K562 (cell line): ENCODE measurements around the gene FOXO3. TPM values are rescaled to one million over a fixed set of nuclear protein-coding genes. Genes with fewer than 3 reads are reported as not detected.

ENCODE experiments used
- EGR1 ChIP-seq: fragments of 450-650 bp; conservative IDR thresholded peaks from 2 replicates; pipeline ENCODE4 v1.6.1; 2017; ENCODE audit warnings: mild to moderate bottlenecking
- ELF4 ChIP-seq: fragments of 450-650 bp; formaldehyde crosslinking; IDR thresholded peaks from 2 replicates; pipeline ENCODE4 v1.4.0; 2022; ENCODE audit warnings: missing genetic modification characterization
- ETV6 ChIP-seq, 3 experiments: fragments of 150-350 bp in 1 of 3; sonication (generic) in 1 of 3; formaldehyde crosslinking in 1 of 3; IDR thresholded peaks; 2 replicates each; pipeline versions ENCODE4 v1.6.1 to v1.8.0; 2014 to 2022; ENCODE audit warnings: borderline replicate concordance in 2 of 3, low read depth in 2 of 3, antibody characterized with exemption in 1 of 3, low read length in 1 of 3, mild to moderate bottlenecking in 1 of 3, missing genetic modification reagents in 1 of 3
- HMG20A ChIP-seq: fragments of 450-650 bp; formaldehyde crosslinking; conservative IDR thresholded peaks from 2 replicates; pipeline ENCODE4 v1.4.0; 2020; ENCODE audit warnings: mild to moderate bottlenecking, mixed read lengths
- HOXB6 ChIP-seq: fragments of 250-450 bp; sonication (Bioruptor Pico); IDR thresholded peaks from 2 replicates; pipeline ENCODE4 v1.5.1; 2022; ENCODE audit warnings: mild to moderate bottlenecking, borderline replicate concordance
- NCOA2 ChIP-seq, 2 experiments: fragments of 450-650 bp; IDR thresholded peaks; 2 replicates each; pipeline ENCODE4 v1.6.1; 2018; ENCODE audit warnings: mild to moderate bottlenecking in 2 of 2, moderate library complexity in 1 of 2; ENCODE audit not compliant: partially characterized antibody in 2 of 2
- NR2C2 ChIP-seq, 2 experiments: fragments of 200-800 bp in 1 of 2; sonication (Bioruptor generic) in 1 of 2; sonication (generic) in 1 of 2; formaldehyde crosslinking in 1 of 2; IDR thresholded peaks; 2 replicates each; pipeline versions ENCODE4 v1.6.1 to v1.8.0; 2016 to 2022; ENCODE audit warnings: mild to moderate bottlenecking in 1 of 2, missing compliant biosample characterization in 1 of 2, missing genetic modification characterization in 1 of 2, missing genetic modification reagents in 1 of 2
- POLR2H ChIP-seq: IDR thresholded peaks from 2 replicates; pipeline ENCODE4 v1.6.1; 2016; ENCODE audit warnings: missing genetic modification characterization, low read depth, mild to moderate bottlenecking, control low read depth, missing compliant biosample characterization, moderate library complexity
- RAD21 ChIP-seq, 2 experiments: fragments of 250-450 bp in 1 of 2; fragments of 450-650 bp in 1 of 2; sonication (Bioruptor Pico) in 1 of 2; formaldehyde crosslinking in 1 of 2; IDR thresholded peaks in 1 of 2; conservative IDR thresholded peaks in 1 of 2; 2 replicates each; pipeline versions ENCODE4 v1.4.0 to v1.8.0; 2020 to 2022; ENCODE audit warnings: mild to moderate bottlenecking in 2 of 2, moderate library complexity in 1 of 2
- RFX1 ChIP-seq: fragments of 450-650 bp; IDR thresholded peaks from 2 replicates; pipeline ENCODE4 v1.6.1; 2016; ENCODE audit warnings: mild to moderate bottlenecking, moderate library complexity
- SAP30 ChIP-seq: fragments of 200-600 bp; sonication (generic); IDR thresholded peaks from 2 replicates; pipeline ENCODE4 v1.6.1; 2012; ENCODE audit warnings: borderline replicate concordance, low read depth, mild to moderate bottlenecking, moderate library complexity, low read length, control low read depth, inconsistent platforms; ENCODE audit not compliant: insufficient read depth, poor library complexity, severe bottlenecking
- SPI1 ChIP-seq: IDR thresholded peaks from 2 replicates; pipeline ENCODE4 v1.6.1; 2011; ENCODE audit warnings: low read depth, low read length, control low read depth, borderline replicate concordance
- STAG1 ChIP-seq: sonication (generic); formaldehyde crosslinking; IDR thresholded peaks from 2 replicates; pipeline ENCODE4 v1.5.0; 2020; ENCODE audit warnings: missing genetic modification reagents, borderline replicate concordance
- ZC3H4 ChIP-seq: sonication (generic); formaldehyde crosslinking; IDR thresholded peaks from 2 replicates; pipeline ENCODE4 v1.9.0; 2021; ENCODE audit warnings: missing genetic modification reagents, borderline replicate concordance
- ZNF239 ChIP-seq: fragments of 250-450 bp; sonication (Bioruptor Pico); IDR thresholded peaks from 2 replicates; pipeline ENCODE4 v1.4.0; 2020; ENCODE audit warnings: mild to moderate bottlenecking
- ZNF354B ChIP-seq: fragments of 250-450 bp; sonication (Bioruptor Pico); IDR thresholded peaks from 2 replicates; pipeline ENCODE4 v1.4.0; 2020
- ZNF41 ChIP-seq: fragments of 250-450 bp; sonication (Bioruptor Pico); conservative IDR thresholded peaks from 2 replicates; pipeline ENCODE4 v1.4.0; 2020; ENCODE audit warnings: mild to moderate bottlenecking
- polyA plus RNA-seq, 8 experiments: library from polyadenylated mRNA; depleted of rRNA in 4 of 8; stranded (reverse) in 5 of 8; unstranded in 3 of 8; fragments of >200 nt; fragmentation: Nextera tagmentation in 2 of 8; fragmentation: Illumina TruSeq in 1 of 8; extraction: Ambion mirVana in 2 of 8; extraction: Trizol in 1 of 8; gene quantifications; 2 replicates each; pipeline versions ENCODE4 v1.2.1 to v1.2.3, GENCODE V29; 2011 to 2014; ENCODE audit warnings: inconsistent platforms in 1 of 8, missing spikeins in 1 of 8
- total RNA-seq, 7 experiments: library from RNA; depleted of rRNA in 6 of 7; stranded (reverse); fragments of >200 nt in 6 of 7; fragmentation: Illumina TruSeq in 2 of 7; extraction: Trizol in 2 of 7; gene quantifications; 2 replicates each; pipeline versions ENCODE4 v1.2.1 to v1.2.3, GENCODE V29; 2011 to 2021; ENCODE audit warnings: low replicate concordance in 1 of 7
- TF ChIP-seq, protein P1 (sequence below): fragments of 250-450 bp; sonication (Bioruptor Pico); IDR thresholded peaks from 2 replicates; pipeline ENCODE4 v1.5.1; 2021; ENCODE audit warnings: mild to moderate bottlenecking
- TF ChIP-seq, protein P2 (sequence below): fragments of 250-450 bp; sonication (Bioruptor Pico); IDR thresholded peaks from 2 replicates; pipeline ENCODE4 v1.8.0; 2022; ENCODE audit warnings: inconsistent platforms
- TF ChIP-seq, protein P3 (sequence below): fragments of 450-650 bp; formaldehyde crosslinking; IDR thresholded peaks from 2 replicates; pipeline ENCODE4 v1.4.0; 2022; ENCODE audit warnings: mild to moderate bottlenecking, moderate library complexity
- TF ChIP-seq, protein P4 (sequence below): fragments of 250-450 bp; sonication (Bioruptor Pico); IDR thresholded peaks from 2 replicates; pipeline ENCODE4 v1.4.0; 2020; ENCODE audit warnings: borderline replicate concordance

The FOXO3 gene
- total and polyA plus RNA-seq, 9 of the 15 experiments (the other 6 are each of a cell fraction or from before 2014, with no cell fraction given), result 3.0 to 14.6 (median 6.0) TPM

DNA sequence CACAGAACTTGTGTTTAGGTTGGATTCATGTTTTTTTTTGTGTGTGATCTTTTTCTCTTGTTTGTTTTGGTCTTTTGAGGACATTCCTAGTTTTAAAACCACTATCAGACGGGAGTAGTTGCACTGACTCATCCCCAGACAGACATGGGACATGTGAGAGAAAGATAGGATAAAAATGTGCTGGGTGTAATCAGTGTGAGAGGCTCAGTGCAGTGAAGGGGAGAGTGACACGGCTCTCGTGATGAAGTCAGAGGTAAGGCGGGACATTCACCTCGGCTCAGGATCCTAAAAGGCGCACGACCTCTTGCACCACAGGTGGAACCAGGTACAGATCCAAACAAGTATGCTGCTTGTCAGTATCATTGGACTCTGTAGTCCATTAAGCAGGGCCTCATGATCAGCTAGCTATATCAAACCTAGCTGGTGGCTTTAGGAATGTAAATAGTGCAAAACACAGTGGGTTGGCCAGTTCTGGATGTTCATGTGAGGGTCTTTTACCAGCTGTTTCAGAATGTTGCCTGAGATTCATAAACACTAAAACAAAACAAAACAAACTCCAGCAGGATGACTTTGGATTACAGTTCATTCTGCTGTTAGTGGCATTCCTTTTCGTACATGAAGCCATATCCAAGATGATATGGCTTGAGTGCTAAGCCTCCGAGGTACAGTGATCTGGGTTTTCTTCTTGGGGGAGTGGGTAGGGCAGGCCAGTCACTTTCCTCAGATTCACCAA is 18.0 kb downstream of the FOXO3 start (continued):
- TF ChIP-seq, protein P1, sequence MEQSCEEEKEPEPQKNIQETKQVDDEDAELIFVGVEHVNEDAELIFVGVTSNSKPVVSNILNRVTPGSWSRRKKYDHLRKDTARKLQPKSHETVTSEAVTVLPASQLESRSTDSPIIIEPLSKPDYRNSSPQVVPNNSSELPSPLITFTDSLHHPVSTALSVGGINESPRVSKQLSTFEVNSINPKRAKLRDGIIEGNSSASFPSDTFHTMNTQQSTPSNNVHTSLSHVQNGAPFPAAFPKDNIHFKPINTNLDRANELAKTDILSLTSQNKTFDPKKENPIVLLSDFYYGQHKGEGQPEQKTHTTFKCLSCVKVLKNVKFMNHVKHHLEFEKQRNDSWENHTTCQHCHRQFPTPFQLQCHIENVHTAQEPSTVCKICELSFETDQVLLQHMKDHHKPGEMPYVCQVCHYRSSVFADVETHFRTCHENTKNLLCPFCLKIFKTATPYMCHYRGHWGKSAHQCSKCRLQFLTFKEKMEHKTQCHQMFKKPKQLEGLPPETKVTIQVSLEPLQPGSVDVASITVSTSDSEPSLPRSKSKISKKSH (CRISPR knock-in tag), result no peak
- no peak for TF ChIP-seq HMG20A (CRISPR knock-in tag)
- peak; percentile 71 to 73 for TF ChIP-seq NCOA2 (IDR thresholded peaks at IDR 0.05; ENCODE audit: partially characterized antibody in 2 of 2)
- no peak for TF ChIP-seq SAP30
- TF ChIP-seq ZNF239 (CRISPR knock-in tag), result no peak
- TF ChIP-seq, protein P2, sequence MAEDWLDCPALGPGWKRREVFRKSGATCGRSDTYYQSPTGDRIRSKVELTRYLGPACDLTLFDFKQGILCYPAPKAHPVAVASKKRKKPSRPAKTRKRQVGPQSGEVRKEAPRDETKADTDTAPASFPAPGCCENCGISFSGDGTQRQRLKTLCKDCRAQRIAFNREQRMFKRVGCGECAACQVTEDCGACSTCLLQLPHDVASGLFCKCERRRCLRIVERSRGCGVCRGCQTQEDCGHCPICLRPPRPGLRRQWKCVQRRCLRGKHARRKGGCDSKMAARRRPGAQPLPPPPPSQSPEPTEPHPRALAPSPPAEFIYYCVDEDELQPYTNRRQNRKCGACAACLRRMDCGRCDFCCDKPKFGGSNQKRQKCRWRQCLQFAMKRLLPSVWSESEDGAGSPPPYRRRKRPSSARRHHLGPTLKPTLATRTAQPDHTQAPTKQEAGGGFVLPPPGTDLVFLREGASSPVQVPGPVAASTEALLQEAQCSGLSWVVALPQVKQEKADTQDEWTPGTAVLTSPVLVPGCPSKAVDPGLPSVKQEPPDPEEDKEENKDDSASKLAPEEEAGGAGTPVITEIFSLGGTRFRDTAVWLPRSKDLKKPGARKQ (CRISPR knock-in tag), result no peak
- no peak for TF ChIP-seq EGR1
- no peak for TF ChIP-seq POLR2H (tag)
- no peak for TF ChIP-seq STAG1 (CRISPR knock-in tag)
- TF ChIP-seq, protein P3, sequence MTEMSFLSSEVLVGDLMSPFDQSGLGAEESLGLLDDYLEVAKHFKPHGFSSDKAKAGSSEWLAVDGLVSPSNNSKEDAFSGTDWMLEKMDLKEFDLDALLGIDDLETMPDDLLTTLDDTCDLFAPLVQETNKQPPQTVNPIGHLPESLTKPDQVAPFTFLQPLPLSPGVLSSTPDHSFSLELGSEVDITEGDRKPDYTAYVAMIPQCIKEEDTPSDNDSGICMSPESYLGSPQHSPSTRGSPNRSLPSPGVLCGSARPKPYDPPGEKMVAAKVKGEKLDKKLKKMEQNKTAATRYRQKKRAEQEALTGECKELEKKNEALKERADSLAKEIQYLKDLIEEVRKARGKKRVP (CRISPR knock-in tag), result no peak
- no peak for TF ChIP-seq ZC3H4 (CRISPR knock-in tag)
- TF ChIP-seq, protein P4, sequence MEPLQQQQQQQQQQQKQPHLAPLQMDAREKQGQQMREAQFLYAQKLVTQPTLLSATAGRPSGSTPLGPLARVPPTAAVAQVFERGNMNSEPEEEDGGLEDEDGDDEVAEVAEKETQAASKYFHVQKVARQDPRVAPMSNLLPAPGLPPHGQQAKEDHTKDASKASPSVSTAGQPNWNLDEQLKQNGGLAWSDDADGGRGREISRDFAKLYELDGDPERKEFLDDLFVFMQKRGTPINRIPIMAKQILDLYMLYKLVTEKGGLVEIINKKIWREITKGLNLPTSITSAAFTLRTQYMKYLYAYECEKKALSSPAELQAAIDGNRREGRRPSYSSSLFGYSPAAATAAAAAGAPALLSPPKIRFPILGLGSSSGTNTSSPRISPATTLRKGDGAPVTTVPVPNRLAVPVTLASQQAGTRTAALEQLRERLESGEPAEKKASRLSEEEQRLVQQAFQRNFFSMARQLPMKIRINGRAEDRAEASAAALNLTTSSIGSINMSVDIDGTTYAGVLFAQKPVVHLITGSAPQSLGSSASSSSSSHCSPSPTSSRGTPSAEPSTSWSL (CRISPR knock-in tag), result no peak
- no peak for TF ChIP-seq ZNF41 (CRISPR knock-in tag)
- TF ChIP-seq NR2C2 (CRISPR knock-in tag; IDR thresholded peaks at IDR 0.05), result no peak
- TF ChIP-seq NR2C2 (tag; IDR thresholded peaks at IDR 0.05), result no peak
- no peak for TF ChIP-seq SPI1
- TF ChIP-seq ETV6 (IDR thresholded peaks at IDR 0.05; ENCODE audit: borderline replicate concordance in 1 of 2, low read depth in 2 of 2, low read length in 1 of 2), result no peak
- TF ChIP-seq ETV6 (CRISPR knock-in tag; IDR thresholded peaks at IDR 0.05; ENCODE audit: borderline replicate concordance), result no peak
- TF ChIP-seq RAD21 (CRISPR knock-in tag; conservative IDR thresholded peaks at IDR 0.05 in 1 of 2, IDR thresholded peaks at IDR 0.05 in 1 of 2), result no peak
- TF ChIP-seq ZNF354B (CRISPR knock-in tag), result no peak
- TF ChIP-seq RFX1, result no peak
- TF ChIP-seq HOXB6 (CRISPR knock-in tag), result no peak
- TF ChIP-seq ELF4 (CRISPR knock-in tag), result peak; percentile 75; the same call in 1 of the 2 replicates
